ENCODE data around the gene C19orf25. TPM values are rescaled to one million over a fixed set of nuclear protein-coding genes. Genes with fewer than 3 reads are reported as not detected.

The C19orf25 gene
- total RNA-seq, 2 donors from 2014 or later, result 40.0 to 51.1 TPM

GRCh38 chr19:1512671-1513498 is 33.9 kb upstream of the C19orf25 start, which contains the start of gene ADAMTSL5:
TSS of gene ADAMTSL5 (minus strand) at chr19:1513019. CDS start at chr19:1510943, 2,076 bp downstream.
- H3K27ac Mint-ChIP-seq, result no peak within 1 kb of the TSS
- H3K36me3 ChIP-seq (ENCODE audit: control insufficient read depth, insufficient read depth, low read length), result no peaks in the 10 kb centered on the region
- H3K4me3 ChIP-seq (ENCODE audit: low read length), result peak within 1 kb of the TSS; percentile 75
- H3K4me1 ChIP-seq (ENCODE audit: control insufficient read depth, insufficient read depth, low read length), result peaks cover 7% of the 10 kb centered on the region
- H3K9ac ChIP-seq (ENCODE audit: extremely low read depth, low read length, poor library complexity, severe bottlenecking), result no peak within 1 kb of the TSS
- H3K9me3 ChIP-seq (ENCODE audit: control insufficient read depth, low read length), result no peaks in the 10 kb centered on the region
- peak; percentile 78 for DNase-seq
- H3K27me3 ChIP-seq (ENCODE audit: control insufficient read depth, insufficient read depth, low read length, poor library complexity, severe bottlenecking), result peaks cover 35% of the 10 kb centered on the region
- H3K4me3 Mint-ChIP-seq, result peak within 1 kb of the TSS; percentile 47
- H3K27ac ChIP-seq (ENCODE audit: low read depth, low read length), result no peak within 1 kb of the TSS
- peaks cover 3% of the 10 kb centered on the region for H3K4me1 Mint-ChIP-seq
- H3K27me3 Mint-ChIP-seq (ENCODE audit: insufficient read depth), result peaks cover 60% of the 10 kb centered on the region
- H3K9me3 Mint-ChIP-seq, result peaks cover 3% of the 10 kb centered on the region
- TF ChIP-seq CTCF (conservative IDR thresholded peaks at IDR 0.05), result peak; percentile 46
- WGBS, 2 experiments (ENCODE audit: insufficient coverage in 1 of 2, insufficient read length in 1 of 2), result 5 to 20% methylated on average over 1 to 77 of the region's 78 CpGs
- no peaks in the 10 kb centered on the region for H3K36me3 Mint-ChIP-seq (ENCODE audit: low read depth)

- Histone ChIP-seq H3K9me3 (ENCODE audit: control insufficient read depth, low read length) (no peaks in the 10 kb centered on the region), H3K27me3 (ENCODE audit: control insufficient read depth, insufficient read depth, low read length, poor library complexity, severe bottlenecking) (peaks cover 35% of the 10 kb centered on the region), H3K36me3 (ENCODE audit: control insufficient read depth, insufficient read depth, low read length) (no peaks in the 10 kb centered on the region), H3K4me1 (ENCODE audit: control insufficient read depth, insufficient read depth, low read length) (peaks cover 7% of the 10 kb centered on the region), H3K27ac (ENCODE audit: low read depth, low read length) (no peak overlapping the region), H3K4me3 (ENCODE audit: low read length) (no peak overlapping the region), H3K9ac (ENCODE audit: extremely low read depth, low read length, poor library complexity, severe bottlenecking) (no peak overlapping the region)
- Mint-ChIP-seq H3K36me3 (ENCODE audit: low read depth) (no peaks in the 10 kb centered on the region), H3K27ac (no peak overlapping the region), H3K4me1 (peaks cover 3% of the 10 kb centered on the region), H3K4me3 (peak overlapping the region; percentile 47), H3K9me3 (peaks cover 2% of the 10 kb centered on the region), H3K27me3 (ENCODE audit: insufficient read depth) (peaks cover 54% of the 10 kb centered on the region)
- DNase-seq, result no peak
- WGBS, 2 experiments (ENCODE audit: insufficient coverage in 1 of 2, insufficient read length in 1 of 2), result 75 to 84% methylated on average over 7 to 22 of the region's 22 CpGs
- no peak for TF ChIP-seq CTCF (conservative IDR thresholded peaks at IDR 0.05)
Observed at GRCh38 chr19:1511318-1512317, 32.6 kb upstream of the C19orf25 start.

GRCh38 chr19:1510807-1511206 is 31.8 kb upstream of the C19orf25 start:
- H3K9ac ChIP-seq (ENCODE audit: extremely low read depth, low read length, poor library complexity, severe bottlenecking), result no peak overlapping the region
- no peaks in the 10 kb centered on the region for H3K9me3 ChIP-seq (ENCODE audit: control insufficient read depth, low read length)
- peaks cover 7% of the 10 kb centered on the region for H3K4me1 ChIP-seq (ENCODE audit: control insufficient read depth, insufficient read depth, low read length)
- H3K4me3 Mint-ChIP-seq, result peak overlapping the region; percentile 12
- no peak overlapping the region for H3K27ac ChIP-seq (ENCODE audit: low read depth, low read length)
- TF ChIP-seq CTCF (conservative IDR thresholded peaks at IDR 0.05), result no peak
- no peaks in the 10 kb centered on the region for H3K9me3 Mint-ChIP-seq
- WGBS, 2 experiments (ENCODE audit: insufficient coverage in 1 of 2, insufficient read length in 1 of 2), result 56 to 76% methylated on average over 8 to 9 of the region's 9 CpGs
- no peak overlapping the region for H3K4me3 ChIP-seq (ENCODE audit: low read length)
- H3K27me3 Mint-ChIP-seq (ENCODE audit: insufficient read depth), result peaks cover 53% of the 10 kb centered on the region
- H3K4me1 Mint-ChIP-seq, result peaks cover 3% of the 10 kb centered on the region
- H3K27ac Mint-ChIP-seq, result no peak overlapping the region
- no peak for DNase-seq
- peaks cover 35% of the 10 kb centered on the region for H3K27me3 ChIP-seq (ENCODE audit: control insufficient read depth, insufficient read depth, low read length, poor library complexity, severe bottlenecking)
- H3K36me3 ChIP-seq (ENCODE audit: control insufficient read depth, insufficient read depth, low read length), result no peaks in the 10 kb centered on the region
- no peaks in the 10 kb centered on the region for H3K36me3 Mint-ChIP-seq (ENCODE audit: low read depth)

All from endodermal cell (in vitro differentiated cells).